Gastroesophageal sphincter (tissue), 4 donors: ENCODE data around the gene FGF16. TPM values are rescaled to one million over a fixed set of nuclear protein-coding genes. Genes with fewer than 3 reads are reported as not detected.

ENCODE experiments used
- ATAC-seq: fragments of 150-250 bp; one replicate; pipeline ENCODE4 v1.9.1; 2016; ENCODE audit warnings: mild to moderate bottlenecking, moderate library complexity
- H3K27ac ChIP-seq, 4 donors: fragments of 200-600 bp; sonication (generic) in 3 of 4; 1 replicate in 3 of 4; 2 replicates in 1 of 4; pipeline ENCODE4 v1.5.1; 2016 to 2019
- H3K27me3 ChIP-seq: fragments of 200-600 bp; sonication (generic); one replicate; pipeline ENCODE4 v1.5.1; 2019
- H3K36me3 ChIP-seq, 2 donors: fragments of 200-600 bp; sonication (generic); one replicate each; pipeline ENCODE4 v1.5.1; 2019; ENCODE audit warnings: control low read depth in 1 of 2
- H3K4me1 ChIP-seq, 3 donors: fragments of 200-600 bp; sonication (generic); 1 replicate in 2 of 3; 2 replicates in 1 of 3; pipeline ENCODE4 v1.5.1; 2016 to 2019; ENCODE audit warnings: control low read depth in 2 of 3
- H3K4me3 ChIP-seq, 2 donors: fragments of 200-600 bp; sonication (generic); one replicate each; pipeline ENCODE4 v1.5.1; 2019; ENCODE audit warnings: mild to moderate bottlenecking in 1 of 2, moderate library complexity in 1 of 2
- H3K9me3 ChIP-seq, 3 donors: fragments of 200-600 bp; sonication (generic); one replicate each; pipeline ENCODE4 v1.5.1; 2017 to 2019; ENCODE audit warnings: control low read depth in 2 of 3
- CTCF ChIP-seq, 4 experiments: fragments of 200-600 bp in 2 of 4; fragments of 450-650 bp in 2 of 4; sonication (generic) in 1 of 4; IDR thresholded peaks; one replicate each; pipeline ENCODE4 v1.5.1; 2017 to 2019; ENCODE audit warnings: antibody characterized with exemption in 4 of 4, mild to moderate bottlenecking in 2 of 4, moderate library complexity in 2 of 4
- EP300 ChIP-seq: sonication (generic); formaldehyde crosslinking; IDR thresholded peaks from one replicate; pipeline ENCODE4 v1.6.1; 2017; ENCODE audit warnings: antibody characterized with exemption, mild to moderate bottlenecking
- POLR2A ChIP-seq, 2 donors: fragments of 450-650 bp; IDR thresholded peaks; one replicate each; pipeline ENCODE4 v1.6.1; 2017; ENCODE audit warnings: antibody characterized with exemption in 2 of 2, mild to moderate bottlenecking in 2 of 2, moderate library complexity in 1 of 2
- POLR2AphosphoS5 ChIP-seq: sonication (generic); formaldehyde crosslinking; IDR thresholded peaks from one replicate; pipeline ENCODE4 v1.6.1; 2017; ENCODE audit warnings: antibody characterized with exemption
- WGBS, 2 donors: methylation state at CpG; one replicate each; pipeline ENCODE4 v1.1.5; 2018; ENCODE audit warnings: low coverage in 1 of 2; 5-methylcytosine and 5-hydroxymethylcytosine counted together
- total RNA-seq, 4 donors: library from RNA; depleted of rRNA; stranded (reverse); fragments of >200 nt; gene quantifications; one replicate each; pipeline ENCODE4 v1.1.0, GENCODE V29; 2016

The FGF16 gene
- total RNA-seq, 4 donors from 2014 or later = 0.23 TPM; not detected in 3

- WGBS, 2 donors = 0% methylated on average over 1 of the region's 1 CpG
- Histone ChIP-seq H3K9me3 (no peaks in the 10 kb centered on the region), H3K27me3 (no peaks in the 10 kb centered on the region), H3K36me3 (no peaks in the 10 kb centered on the region), H3K27ac (no peak overlapping the region), H3K4me3 (no peak overlapping the region), H3K4me1 (no peaks in the 10 kb centered on the region)
- TF ChIP-seq POLR2A (IDR thresholded peaks at IDR 0.05) = no peak
- TF ChIP-seq CTCF (IDR thresholded peaks at IDR 0.05) = no peak
- no peak for TF ChIP-seq POLR2AphosphoS5
- no peak for TF ChIP-seq EP300
- no peak for ATAC-seq
These were observed 32.0 kb upstream of the FGF16 start for GRCh38 chrX:77415161-77415560.

- H3K9me3 ChIP-seq = no peaks in the 10 kb centered on the region
- ATAC-seq = no peak
- no peak for TF ChIP-seq POLR2A (IDR thresholded peaks at IDR 0.05)
- TF ChIP-seq POLR2AphosphoS5 = no peak
- no peak for TF ChIP-seq CTCF (IDR thresholded peaks at IDR 0.05)
- no peak for TF ChIP-seq EP300
- no CpG with 5 or more reads among the region's 1 CpG for WGBS, 2 donors
- no peak overlapping the region for H3K4me3 ChIP-seq
- H3K36me3 ChIP-seq = no peaks in the 10 kb centered on the region
- no peaks in the 10 kb centered on the region for H3K27me3 ChIP-seq
- H3K27ac ChIP-seq = no peak overlapping the region
- no peaks in the 10 kb centered on the region for H3K4me1 ChIP-seq
These were observed 31.3 kb upstream of the FGF16 start for GRCh38 chrX:77415882-77416281.

GRCh38 chrX:77422891-77423648, 24.1 kb upstream of the FGF16 start:
- Histone ChIP-seq H3K36me3 (no peaks in the 10 kb centered on the region), H3K9me3 (no peaks in the 10 kb centered on the region), H3K27me3 (no peaks in the 10 kb centered on the region), H3K27ac (no peak overlapping the region), H3K4me1 (no peaks in the 10 kb centered on the region), H3K4me3 (no peak overlapping the region)
- 21% methylated on average over 3 of the region's 4 CpGs; no CpG with 5 or more reads in 1 of the 2 donors for WGBS, 2 donors
- ATAC-seq = no peak
- no peak for TF ChIP-seq POLR2A (IDR thresholded peaks at IDR 0.05)
- no peak for TF ChIP-seq CTCF (IDR thresholded peaks at IDR 0.05)

- no peaks in the 10 kb centered on the region for H3K36me3 ChIP-seq
- ATAC-seq = peak; percentile 23
- TF ChIP-seq POLR2A (IDR thresholded peaks at IDR 0.05) (no peak), EP300 (no peak), POLR2AphosphoS5 (no peak), CTCF (IDR thresholded peaks at IDR 0.05) (no peak)
- H3K27me3 ChIP-seq = no peaks in the 10 kb centered on the region
- H3K4me3 ChIP-seq = no peak overlapping the region
- H3K9me3 ChIP-seq = no peaks in the 10 kb centered on the region
- no peaks in the 10 kb centered on the region for H3K4me1 ChIP-seq
- no peak overlapping the region for H3K27ac ChIP-seq
- 43 to 50% methylated on average over 1 to 2 of the region's 2 CpGs for WGBS, 2 donors
These were observed 20.4 kb upstream of the FGF16 start for GRCh38 chrX:77426811-77427210.

- no peak for ATAC-seq
- no peaks in the 10 kb centered on the region for H3K36me3 ChIP-seq
- H3K9me3 ChIP-seq = no peaks in the 10 kb centered on the region
- TF ChIP-seq CTCF (IDR thresholded peaks at IDR 0.05) (no peak), POLR2AphosphoS5 (no peak), EP300 (no peak), POLR2A (IDR thresholded peaks at IDR 0.05) (no peak)
- H3K4me1 ChIP-seq = no peaks in the 10 kb centered on the region
- no peaks in the 10 kb centered on the region for H3K27me3 ChIP-seq
- no peak overlapping the region for H3K4me3 ChIP-seq
- H3K27ac ChIP-seq = no peak overlapping the region
- WGBS, 2 donors = 50 to 67% methylated on average over 1 of the region's 1 CpG
These were observed 19.6 kb upstream of the FGF16 start for GRCh38 chrX:77427611-77428010.
